Ectodermal cell (in vitro differentiated cells): ENCODE results near the gene OR2M5.

Source experiments
- H3K27ac ChIP-seq: 2 replicates; pipeline ENCODE4 v1.7.0; 2013; ENCODE audit warnings: mild to moderate bottlenecking, low read depth, low read length; ENCODE audit not compliant: insufficient read depth, poor library complexity, severe bottlenecking
- H3K27me3 ChIP-seq: 2 replicates; pipeline ENCODE4 v1.7.0; 2013; ENCODE audit warnings: mild to moderate bottlenecking, low read length; ENCODE audit not compliant: insufficient read depth, control insufficient read depth, poor library complexity, severe bottlenecking
- H3K36me3 ChIP-seq: one replicate; pipeline ENCODE4 v1.7.0; 2013; ENCODE audit warnings: low read length; ENCODE audit not compliant: control insufficient read depth, insufficient read depth
- H3K4me1 ChIP-seq: one replicate; pipeline ENCODE4 v1.7.0; 2013; ENCODE audit warnings: low read length; ENCODE audit not compliant: control insufficient read depth, insufficient read depth
- H3K4me3 ChIP-seq: 2 replicates; pipeline ENCODE4 v1.7.0; 2013; ENCODE audit warnings: low read depth, low read length, control low read depth; ENCODE audit not compliant: insufficient read depth
- H3K9me3 ChIP-seq: 2 replicates; pipeline ENCODE4 v1.7.0; 2013; ENCODE audit warnings: mild to moderate bottlenecking, low read length, moderate library complexity; ENCODE audit not compliant: control insufficient read depth
- whole genome bisulfite sequencing, 2 experiments: methylation state at CpG; one replicate each; pipeline ENCODE4 v1.1.7; 2013; ENCODE audit warnings: missing lambda C conversion rate in 2 of 2; 5-methylcytosine and 5-hydroxymethylcytosine counted together

OR2M5 gene

DNA sequence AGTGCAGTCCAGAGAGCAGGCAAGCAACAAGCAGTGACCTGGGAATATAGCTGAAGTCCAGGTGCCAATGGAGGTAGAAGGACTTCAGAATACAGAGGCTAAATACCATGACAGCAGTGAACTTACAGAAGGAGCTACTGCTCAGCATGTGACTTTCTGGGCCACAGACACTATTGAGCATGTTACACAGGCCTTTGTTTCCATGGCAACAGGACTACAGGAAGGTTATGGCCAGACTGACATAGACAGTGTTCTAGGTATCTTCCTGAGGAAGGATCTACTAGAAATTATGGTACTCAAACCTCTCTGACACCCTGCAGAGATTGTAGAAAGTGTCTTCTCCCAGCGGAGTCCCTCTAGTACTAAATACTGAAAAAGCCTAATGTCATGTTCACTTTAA lies 11.0 kb downstream of the OR2M5 start:
- no peaks in the 10 kb centered on the region for H3K27me3 ChIP-seq
- H3K4me1 ChIP-seq: no peaks in the 10 kb centered on the region
- no peak overlapping the region for H3K27ac ChIP-seq
- WGBS, 2 experiments: 75 to 79% methylated on average over 1 of the region's 1 CpG
- H3K9me3 ChIP-seq: peaks cover 15% of the 10 kb centered on the region
- no peak overlapping the region for H3K4me3 ChIP-seq
- H3K36me3 ChIP-seq: no peaks in the 10 kb centered on the region

GRCh38 chr1:248158758-248159157 lies 13.8 kb downstream of the OR2M5 start:
- Histone ChIP-seq H3K27me3 (no peaks in the 10 kb centered on the region), H3K36me3 (no peaks in the 10 kb centered on the region), H3K4me1 (no peaks in the 10 kb centered on the region), H3K27ac (no peak overlapping the region), H3K9me3 (peaks cover 2% of the 10 kb centered on the region), H3K4me3 (no peak overlapping the region)
- 85 to 87% methylated on average over 4 of the region's 4 CpGs for WGBS, 2 experiments

DNA sequence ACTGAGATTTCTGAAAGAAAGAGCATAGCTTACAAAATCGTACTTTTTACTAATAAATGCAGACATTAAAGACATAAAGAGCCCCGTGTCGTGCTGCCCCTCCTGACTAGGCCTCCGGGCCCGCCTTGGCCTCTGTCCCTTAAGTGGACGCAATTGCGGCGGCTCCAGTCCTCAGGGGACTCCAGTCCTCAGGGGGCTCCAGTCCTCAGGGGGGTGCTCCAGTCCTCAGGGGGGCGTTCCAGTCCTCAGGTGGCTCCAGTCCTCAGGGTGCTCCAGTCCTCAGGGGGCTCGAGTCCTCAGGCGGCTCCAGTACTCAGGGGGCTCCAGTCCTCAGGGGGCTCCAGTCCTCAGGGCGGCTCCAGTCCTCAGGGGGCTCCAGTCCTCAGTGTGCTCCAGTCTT lies 19.1 kb downstream of the OR2M5 start:
- no peaks in the 10 kb centered on the region for H3K27me3 ChIP-seq
- no peaks in the 10 kb centered on the region for H3K36me3 ChIP-seq
- H3K27ac ChIP-seq: no peak overlapping the region
- no peaks in the 10 kb centered on the region for H3K4me1 ChIP-seq
- H3K4me3 ChIP-seq: no peak overlapping the region
- WGBS, 2 experiments: 73 to 76% methylated on average over 12 of the region's 12 CpGs
- no peaks in the 10 kb centered on the region for H3K9me3 ChIP-seq

GRCh38 chr1:248165186-248165585 lies 20.2 kb downstream of the OR2M5 start:
- no peak overlapping the region for H3K27ac ChIP-seq
- no peaks in the 10 kb centered on the region for H3K27me3 ChIP-seq
- 84 to 86% methylated on average over 14 of the region's 14 CpGs for WGBS, 2 experiments
- H3K4me1 ChIP-seq: no peaks in the 10 kb centered on the region
- no peaks in the 10 kb centered on the region for H3K9me3 ChIP-seq
- no peak overlapping the region for H3K4me3 ChIP-seq
- H3K36me3 ChIP-seq: no peaks in the 10 kb centered on the region

GRCh38 chr1:248174521-248174920 lies 29.6 kb downstream of the OR2M5 start, which contains the start of gene OR2M2:
OR2M2 (plus strand) TSS chr1:248174821; CDS start chr1:248179986, 5,165 bp downstream.
- Histone ChIP-seq H3K36me3 (no peaks in the 10 kb centered on the region), H3K27ac (no peak within 1 kb of the TSS), H3K4me3 (no peak within 1 kb of the TSS), H3K27me3 (no peaks in the 10 kb centered on the region), H3K9me3 (peaks cover 8% of the 10 kb centered on the region), H3K4me1 (no peaks in the 10 kb centered on the region)

GRCh38 chr1:248183996-248184395 lies 39.0 kb downstream of the OR2M5 start:
- no peak overlapping the region for H3K27ac ChIP-seq
- no peaks in the 10 kb centered on the region for H3K27me3 ChIP-seq
- peaks cover 5% of the 10 kb centered on the region for H3K9me3 ChIP-seq
- WGBS, 2 experiments: 50 to 66% methylated on average over 6 of the region's 7 CpGs
- H3K4me3 ChIP-seq: no peak overlapping the region
- no peaks in the 10 kb centered on the region for H3K4me1 ChIP-seq
- no peaks in the 10 kb centered on the region for H3K36me3 ChIP-seq

GRCh38 chr1:248187363-248187762 lies 42.4 kb downstream of the OR2M5 start:
- no peaks in the 10 kb centered on the region for H3K27me3 ChIP-seq
- WGBS, 2 experiments: 56 to 61% methylated on average over 2 to 3 of the region's 3 CpGs
- H3K4me1 ChIP-seq: no peaks in the 10 kb centered on the region
- peaks cover 6% of the 10 kb centered on the region for H3K9me3 ChIP-seq
- H3K27ac ChIP-seq: no peak overlapping the region
- H3K4me3 ChIP-seq: no peak overlapping the region
- no peaks in the 10 kb centered on the region for H3K36me3 ChIP-seq

- Histone ChIP-seq H3K36me3 (no peaks in the 10 kb centered on the region), H3K27ac (no peak overlapping the region), H3K27me3 (no peaks in the 10 kb centered on the region), H3K9me3 (peaks cover 7% of the 10 kb centered on the region), H3K4me1 (no peaks in the 10 kb centered on the region), H3K4me3 (no peak overlapping the region)
- WGBS, 2 experiments: 77 to 80% methylated on average over 11 of the region's 11 CpGs
Observed at GRCh38 chr1:248189026-248189425, 44.1 kb downstream of the OR2M5 start.

DNA sequence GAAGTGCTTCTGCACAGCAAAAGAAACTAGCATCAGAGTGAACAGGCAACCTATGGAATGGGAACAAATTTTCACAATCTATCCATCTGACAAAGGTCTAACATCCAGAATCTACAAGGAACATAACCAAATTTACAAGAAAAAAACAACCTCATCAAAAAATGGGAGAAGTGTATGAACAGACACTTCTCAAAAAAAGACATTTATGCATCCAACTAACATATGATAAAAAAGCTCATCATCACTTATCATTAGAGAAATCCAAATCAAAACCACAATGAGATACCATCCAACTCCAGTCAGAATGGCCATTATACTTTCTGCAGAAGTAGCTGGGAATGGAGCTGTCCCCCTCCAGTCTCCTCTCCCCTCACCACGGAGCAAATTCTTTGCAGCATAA lies 49.2 kb downstream of the OR2M5 start:
- no peaks in the 10 kb centered on the region for H3K27me3 ChIP-seq
- H3K4me1 ChIP-seq: no peaks in the 10 kb centered on the region
- H3K4me3 ChIP-seq: no peak overlapping the region
- no peak overlapping the region for H3K27ac ChIP-seq
- H3K9me3 ChIP-seq: peaks cover 7% of the 10 kb centered on the region
- 27 to 60% methylated on average over 1 of the region's 1 CpG for WGBS, 2 experiments
- H3K36me3 ChIP-seq: no peaks in the 10 kb centered on the region
